Right atrium auricular region (tissue), 2 donors: Measurements from ENCODE around the gene PTCD3. TPM values are rescaled to one million over a fixed set of nuclear protein-coding genes. Genes with fewer than 3 reads are reported as not detected.

Experiments used
- DNase-seq: peaks from one replicate; pipeline ENCODE4 v3.0.0-alpha.2; 2019; ENCODE audit warnings: low spot score
- H3K27ac ChIP-seq, 2 donors: fragments of 200-600 bp; sonication (generic); 1 replicate in 1 of 2; 2 replicates in 1 of 2; pipeline ENCODE4 v1.5.1; 2016 to 2019
- H3K27me3 ChIP-seq, 2 donors: fragments of 200-600 bp; sonication (generic); one replicate each; pipeline versions ENCODE4 v1.5.1 to v1.6.0; 2017 to 2019
- H3K36me3 ChIP-seq: fragments of 200-600 bp; sonication (generic); one replicate; pipeline ENCODE4 v1.5.1; 2016
- H3K4me1 ChIP-seq, 2 donors: fragments of 200-600 bp; sonication (generic); one replicate each; pipeline versions ENCODE4 v1.5.1 to v1.6.0; 2017 to 2019
- H3K4me3 ChIP-seq, 2 donors: fragments of 200-600 bp; sonication (generic); 1 replicate in 1 of 2; 2 replicates in 1 of 2; pipeline ENCODE4 v1.5.1; 2017 to 2019; ENCODE audit warnings: mild to moderate bottlenecking in 1 of 2, moderate library complexity in 1 of 2
- H3K9me3 ChIP-seq, 2 donors: fragments of 200-600 bp; sonication (generic); one replicate each; pipeline ENCODE4 v1.5.1; 2019
- total RNA-seq, 2 donors: library from RNA; depleted of rRNA; stranded (reverse); fragments of >200 nt; gene quantifications; one replicate each; pipeline ENCODE4 v1.1.0, GENCODE V29; 2016
- TF ChIP-seq, protein P1 (sequence below), 2 donors: fragments of 200-600 bp; sonication (generic); IDR thresholded peaks; one replicate each; pipeline ENCODE4 v1.5.1; 2019; ENCODE audit warnings: antibody characterized with exemption in 2 of 2

Gene PTCD3
- total RNA-seq, 2 donors from 2014 or later = 39.5 to 153 TPM

DNA sequence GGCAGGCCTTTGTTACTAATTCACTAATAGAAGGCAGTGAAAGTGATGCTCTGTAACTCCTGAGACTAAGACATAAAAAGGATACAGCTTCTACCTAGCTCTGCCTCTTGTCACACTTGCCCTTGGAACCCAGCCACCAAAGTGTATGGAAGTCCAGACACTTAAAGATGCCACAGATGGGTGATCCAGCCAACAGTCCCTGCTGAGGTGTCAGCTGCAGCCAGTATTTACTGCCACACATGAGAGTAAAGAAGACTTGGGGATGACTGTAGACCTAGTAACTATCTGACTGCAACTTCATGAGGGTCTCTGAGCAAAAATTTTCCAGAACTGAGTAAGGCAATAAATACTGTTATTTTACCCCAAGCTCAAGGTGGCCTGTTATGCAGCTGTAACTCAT lies 80.4 kb downstream of the PTCD3 start:
- H3K27me3 ChIP-seq = no peaks in the 10 kb centered on the region
- no peak overlapping the region for H3K4me3 ChIP-seq
- H3K36me3 ChIP-seq = peaks cover 4% of the 10 kb centered on the region
- H3K27ac ChIP-seq = no peak overlapping the region
- TF ChIP-seq, protein P1, sequence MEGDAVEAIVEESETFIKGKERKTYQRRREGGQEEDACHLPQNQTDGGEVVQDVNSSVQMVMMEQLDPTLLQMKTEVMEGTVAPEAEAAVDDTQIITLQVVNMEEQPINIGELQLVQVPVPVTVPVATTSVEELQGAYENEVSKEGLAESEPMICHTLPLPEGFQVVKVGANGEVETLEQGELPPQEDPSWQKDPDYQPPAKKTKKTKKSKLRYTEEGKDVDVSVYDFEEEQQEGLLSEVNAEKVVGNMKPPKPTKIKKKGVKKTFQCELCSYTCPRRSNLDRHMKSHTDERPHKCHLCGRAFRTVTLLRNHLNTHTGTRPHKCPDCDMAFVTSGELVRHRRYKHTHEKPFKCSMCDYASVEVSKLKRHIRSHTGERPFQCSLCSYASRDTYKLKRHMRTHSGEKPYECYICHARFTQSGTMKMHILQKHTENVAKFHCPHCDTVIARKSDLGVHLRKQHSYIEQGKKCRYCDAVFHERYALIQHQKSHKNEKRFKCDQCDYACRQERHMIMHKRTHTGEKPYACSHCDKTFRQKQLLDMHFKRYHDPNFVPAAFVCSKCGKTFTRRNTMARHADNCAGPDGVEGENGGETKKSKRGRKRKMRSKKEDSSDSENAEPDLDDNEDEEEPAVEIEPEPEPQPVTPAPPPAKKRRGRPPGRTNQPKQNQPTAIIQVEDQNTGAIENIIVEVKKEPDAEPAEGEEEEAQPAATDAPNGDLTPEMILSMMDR (IDR thresholded peaks at IDR 0.05) = no peak
- DNase-seq = no peak
- H3K4me1 ChIP-seq = peaks cover 0 to 64% of the 10 kb centered on the region in 2 donors
- H3K9me3 ChIP-seq = no peaks in the 10 kb centered on the region

- Histone ChIP-seq H3K9me3 (no peaks in the 10 kb centered on the region), H3K27ac (no peak overlapping the region), H3K4me1 (peaks cover 0 to 76% of the 10 kb centered on the region in 2 donors), H3K27me3 (no peaks in the 10 kb centered on the region), H3K36me3 (peaks cover 4% of the 10 kb centered on the region), H3K4me3 (no peak overlapping the region)
- TF ChIP-seq, protein P1 (IDR thresholded peaks at IDR 0.05) = no peak
- no peak for DNase-seq
Measured at GRCh38 chr2:86189782-86190416, 83.9 kb downstream of the PTCD3 start.

Other genes with a start within 250 kb of the PTCD3 start
- gene ST3GAL5, start 217.2 kb upstream of the PTCD3 start, total RNA-seq = 10 to 100 TPM in 1 of 2 donors, 1 to 10 TPM in 1; 5.5 to 20.4 TPM
- 10 to 100 TPM; 14.1 to 20.6 TPM for gene POLR1A, start 349 bp upstream of the PTCD3 start, total RNA-seq
- gene IMMT, start 89.2 kb downstream of the PTCD3 start, total RNA-seq = 100 to 1,000 TPM; 104 to 177 TPM
- 10 to 100 TPM; 36.0 to 53.5 TPM for gene MRPL35, start 93.2 kb downstream of the PTCD3 start, total RNA-seq
- gene REEP1, start 231.4 kb downstream of the PTCD3 start, total RNA-seq = 10 to 100 TPM; 29.4 to 34.2 TPM